H1 (cell line): Measurements from ENCODE around the gene TMPRSS13. TPM values are rescaled to one million over a fixed set of nuclear protein-coding genes. Genes with fewer than 3 reads are reported as not detected.

ENCODE experiments used
- CTCF ChIA-PET: fragments of 300-600 bp; sonication (Branson Sonifier 250); formaldehyde crosslinking; loops from one replicate; lab custom pipeline; 2021; ENCODE audit not compliant: partially characterized antibody; lab: Charles Lee
- POLR2A ChIA-PET: fragments of 300-600 bp; sonication (Branson Sonifier 250); formaldehyde crosslinking; loops from one replicate; lab custom pipeline; 2021; ENCODE audit warnings: inconsistent platforms; ENCODE audit not compliant: partially characterized antibody; lab: Charles Lee
- DNase-seq, 2 experiments: peaks; one replicate each; pipeline versions ENCODE4 v3.0.0 to v3.0.0-alpha.2; 2010 to 2022; ENCODE audit warnings: low spot score in 2 of 2, low read depth in 1 of 2, mixed read lengths in 1 of 2
- FAIRE-seq: peaks from 2 replicates; lab custom pipeline; 2011; peaks lifted over from hg19 to GRCh38; lab: Jason Lieb, UNC
- H2AFZ ChIP-seq: 2 replicates; pipeline ENCODE4 v1.8.1; 2012; ENCODE audit warnings: low read length, inconsistent platforms
- H2AK5ac ChIP-seq: 2 replicates; pipeline ENCODE4 v1.6.1; 2013; ENCODE audit warnings: low read depth, low read length
- H2BK120ac ChIP-seq: replicated peaks from 2 replicates; pipeline ENCODE3; 2013; ENCODE audit warnings: low read depth, low read length, inconsistent platforms
- H2BK12ac ChIP-seq: 2 replicates; pipeline ENCODE4 v1.6.1; 2013; ENCODE audit warnings: low read depth, low read length
- H2BK15ac ChIP-seq: 2 replicates; pipeline ENCODE4 v1.6.1; 2013; ENCODE audit warnings: low read length
- H2BK20ac ChIP-seq: 2 replicates; pipeline ENCODE4 v1.6.1; 2013; ENCODE audit warnings: low read length
- H2BK5ac ChIP-seq: 2 replicates; pipeline ENCODE4 v1.6.1; 2013; ENCODE audit warnings: low read depth, low read length
- H3K14ac ChIP-seq: 2 replicates; pipeline ENCODE4 v1.6.1; 2013; ENCODE audit warnings: inconsistent platforms; ENCODE audit not compliant: insufficient read length
- H3K18ac ChIP-seq: 2 replicates; pipeline ENCODE4 v1.6.1; 2013; ENCODE audit warnings: low read length; ENCODE audit errors: extremely low read depth
- H3K23ac ChIP-seq: 2 replicates; pipeline ENCODE4 v1.6.1; 2013; ENCODE audit warnings: inconsistent platforms; ENCODE audit not compliant: insufficient read length
- H3K23me2 ChIP-seq: 2 replicates; pipeline ENCODE4 v1.6.1; 2013; ENCODE audit warnings: low read depth, low read length
- H3K27ac ChIP-seq: 2 replicates; pipeline ENCODE4 v1.6.1; 2011; ENCODE audit warnings: low read depth, low read length, inconsistent platforms
- H3K27me3 ChIP-seq, 4 experiments: replicated peaks in 1 of 4; 1 replicate in 1 of 4; 2 replicates in 3 of 4; pipeline versions ENCODE4 v1.6.1 to v1.8.1; 2011 to 2013; ENCODE audit warnings: low read length in 3 of 4, mild to moderate bottlenecking in 3 of 4, inconsistent platforms in 2 of 4, mixed read lengths in 2 of 4, moderate library complexity in 1 of 4; ENCODE audit not compliant: control insufficient read depth in 3 of 4, insufficient read depth in 3 of 4; ENCODE audit errors: extremely low read depth in 1 of 4
- H3K36me3 ChIP-seq, 4 experiments: 2 replicates each; pipeline versions ENCODE4 v1.6.1 to v1.8.1; 2011 to 2013; ENCODE audit warnings: mild to moderate bottlenecking in 4 of 4, low read length in 3 of 4, moderate library complexity in 2 of 4, control low read depth in 1 of 4, inconsistent platforms in 1 of 4; ENCODE audit not compliant: insufficient read depth in 4 of 4, control insufficient read depth in 2 of 4
- H3K4ac ChIP-seq: replicated peaks from 2 replicates; pipeline ENCODE3; 2013; ENCODE audit warnings: low read length, low read depth, mixed read lengths, inconsistent platforms; ENCODE audit not compliant: insufficient read length
- H3K4me1 ChIP-seq, 4 experiments: replicated peaks in 1 of 4; 1 replicate in 1 of 4; 2 replicates in 3 of 4; pipeline versions ENCODE4 v1.6.1 to v1.8.1; 2011 to 2013; ENCODE audit warnings: low read length in 3 of 4, inconsistent platforms in 2 of 4, mixed read lengths in 1 of 4; ENCODE audit not compliant: insufficient read depth in 4 of 4, control insufficient read depth in 3 of 4
- H3K4me2 ChIP-seq, 2 experiments: 2 replicates each; pipeline versions ENCODE4 v1.6.1 to v1.8.1; 2011 to 2013; ENCODE audit warnings: low read depth in 2 of 2, low read length in 2 of 2, control low read depth in 1 of 2, inconsistent platforms in 1 of 2, mild to moderate bottlenecking in 1 of 2; ENCODE audit not compliant: insufficient read depth in 1 of 2
- H3K4me3 ChIP-seq, 4 experiments: fragments of 200-600, 300-600 bp in 1 of 4; sonication (generic), shearing (Covaris generic), sonication (Bioruptor Twin) in 1 of 4; 2 replicates each; pipeline versions ENCODE4 v1.5.1 to v1.8.1; 2011 to 2016; ENCODE audit warnings: low read length in 4 of 4, low read depth in 3 of 4, control low read depth in 2 of 4, inconsistent platforms in 2 of 4, mild to moderate bottlenecking in 2 of 4, mixed read lengths in 1 of 4, moderate library complexity in 1 of 4; ENCODE audit not compliant: insufficient read depth in 2 of 4; ENCODE audit errors: extremely low read depth in 1 of 4
- H3K56ac ChIP-seq: replicated peaks from 2 replicates; pipeline ENCODE3; 2013; ENCODE audit warnings: low read depth, mild to moderate bottlenecking, mixed read lengths, low read length, inconsistent platforms; ENCODE audit not compliant: insufficient read length
- H3K79me1 ChIP-seq: 2 replicates; pipeline ENCODE4 v1.6.1; 2013; ENCODE audit warnings: low read depth, low read length, control low read depth
- H3K79me2 ChIP-seq, 2 experiments: 2 replicates each; pipeline versions ENCODE4 v1.6.1 to v1.8.1; 2012 to 2013; ENCODE audit warnings: low read length in 2 of 2, mild to moderate bottlenecking in 2 of 2, inconsistent platforms in 1 of 2; ENCODE audit not compliant: insufficient read depth in 2 of 2, control insufficient read depth in 1 of 2
- H3K9ac ChIP-seq, 4 experiments: replicated peaks in 1 of 4; 1 replicate in 1 of 4; 2 replicates in 3 of 4; pipeline versions ENCODE4 v1.6.1 to v1.8.1; 2011 to 2013; ENCODE audit warnings: low read depth in 3 of 4, low read length in 3 of 4, control low read depth in 2 of 4, mild to moderate bottlenecking in 2 of 4, moderate library complexity in 2 of 4, inconsistent platforms in 1 of 4; ENCODE audit errors: extremely low read depth in 1 of 4
- H3K9me3 ChIP-seq, 2 experiments: 2 replicates each; pipeline versions ENCODE4 v1.6.1 to v1.8.1; 2012 to 2013; ENCODE audit warnings: mild to moderate bottlenecking in 2 of 2, moderate library complexity in 2 of 2, control low read depth in 1 of 2, inconsistent platforms in 1 of 2, low read depth in 1 of 2, low read length in 1 of 2, mixed read lengths in 1 of 2; ENCODE audit not compliant: insufficient read depth in 2 of 2
- H4K20me1 ChIP-seq, 2 experiments: replicated peaks in 1 of 2; 2 replicates each; pipeline versions ENCODE3 to v1.8.1; 2011 to 2013; ENCODE audit warnings: inconsistent platforms in 2 of 2, low read length in 2 of 2, mild to moderate bottlenecking in 1 of 2; ENCODE audit not compliant: insufficient read depth in 2 of 2, control insufficient read depth in 1 of 2
- H4K5ac ChIP-seq: 2 replicates; pipeline ENCODE4 v1.6.1; 2013; ENCODE audit warnings: low read length, low read depth, mixed read lengths, inconsistent platforms; ENCODE audit not compliant: insufficient read length
- H4K8ac ChIP-seq: 2 replicates; pipeline ENCODE4 v1.8.0; 2013; ENCODE audit warnings: mild to moderate bottlenecking, moderate library complexity, low read length, inconsistent platforms; ENCODE audit not compliant: insufficient read depth; ENCODE audit errors: extremely low read depth
- H4K91ac ChIP-seq: replicated peaks from 2 replicates; pipeline ENCODE3; 2013; ENCODE audit warnings: low read length, mixed read lengths, inconsistent platforms; ENCODE audit not compliant: insufficient read length
- ATF2 ChIP-seq: IDR thresholded peaks from 2 replicates; pipeline ENCODE4 v1.6.1; 2012; ENCODE audit warnings: low read length, inconsistent platforms
- CBX5 ChIP-seq: fragments of 300-800, 300-1000 bp; sonication (generic); IDR thresholded peaks from 2 replicates; pipeline ENCODE4 v1.7.1; 2016; ENCODE audit warnings: antibody characterized with exemption, low read length, low read depth
- CBX8 ChIP-seq: fragments of 300-800, 300-1000 bp; sonication (generic); IDR thresholded peaks from 2 replicates; pipeline ENCODE4 v1.7.1; 2016; ENCODE audit warnings: low read depth, low read length, borderline replicate concordance
- E2F6 ChIP-seq: IDR thresholded peaks from 2 replicates; pipeline ENCODE4 v1.6.1; 2012; ENCODE audit warnings: inconsistent platforms
- GTF2F1 ChIP-seq: IDR thresholded peaks from 2 replicates; pipeline ENCODE4 v1.6.1; 2012; ENCODE audit warnings: low read depth, low read length, improper control_type of control experiment, borderline replicate concordance
- KDM5A ChIP-seq: fragments of 200-600 bp; IDR thresholded peaks from 2 replicates; pipeline ENCODE4 v1.7.1; 2012; ENCODE audit warnings: mild to moderate bottlenecking, low read length, inconsistent platforms, mixed read lengths
- MAFK ChIP-seq: IDR thresholded peaks from 2 replicates; pipeline ENCODE4 v1.6.1; 2012; ENCODE audit warnings: low read depth, mild to moderate bottlenecking, improper control_type of control experiment, low read length
- POLR2AphosphoS5 ChIP-seq: IDR thresholded peaks from 2 replicates; pipeline ENCODE4 v1.6.1; 2011; ENCODE audit warnings: low read depth, low read length
- RAD21 ChIP-seq, 2 experiments: IDR thresholded peaks in 1 of 2; conservative IDR thresholded peaks in 1 of 2; 2 replicates each; pipeline ENCODE4 v1.6.1; 2011; ENCODE audit warnings: low read depth in 2 of 2, low read length in 2 of 2, improper control_type of control experiment in 1 of 2, inconsistent platforms in 1 of 2, mild to moderate bottlenecking in 1 of 2, moderate library complexity in 1 of 2
- SP4 ChIP-seq: IDR thresholded peaks from 2 replicates; pipeline ENCODE4 v1.6.1; 2012; ENCODE audit warnings: low read length, inconsistent platforms
- TAF7 ChIP-seq: optimal IDR thresholded peaks from 2 replicates; pipeline ENCODE3; 2011; ENCODE audit warnings: low read depth, mild to moderate bottlenecking, inconsistent platforms, low read length, moderate library complexity, borderline replicate concordance
- WGBS, 2 experiments: shearing (Covaris generic) in 1 of 2; methylation state at CpG; one replicate each; pipeline versions ENCODE4 v1.1.6 to v1.1.7; 2013 to 2015; ENCODE audit warnings: low lambda C conversion rate in 2 of 2, mixed read lengths in 2 of 2, inconsistent platforms in 1 of 2, low coverage in 1 of 2, missing lambda C conversion rate in 1 of 2; ENCODE audit not compliant: insufficient replicate concordance in 2 of 2, insufficient coverage in 1 of 2, insufficient read length in 1 of 2; ENCODE audit errors: extremely low coverage in 1 of 2, missing lambda C conversion rate in 1 of 2; 5-methylcytosine and 5-hydroxymethylcytosine counted together
- polyA plus RNA-seq, 7 experiments: library from polyadenylated mRNA; depleted of rRNA in 3 of 7; stranded (reverse) in 5 of 7; unstranded in 2 of 7; fragments of >200 nt in 5 of 7; fragments of 200-250 nt in 2 of 7; gene quantifications; 1 replicate in 5 of 7; 2 replicates in 1 of 7; 4 replicates in 1 of 7; pipeline versions ENCODE4 v1.2.1 to v1.2.3, GENCODE V29; 2011 to 2013; ENCODE audit warnings: missing spikeins in 2 of 7, mixed read lengths in 2 of 7
- total RNA-seq: library from RNA; stranded (reverse); fragmentation: NEBNext Ultra II Directional; extraction: Animal tissue kit (Norgen Biotek cat#: 25700); gene quantifications from 2 replicates; pipeline ENCODE4 v1.2.1, GENCODE V29; 2021

The TMPRSS13 gene
- total and polyA plus RNA-seq, 2 of the 8 experiments (the other 6 are each of a cell fraction or from before 2014, with no cell fraction given), result 0.61 to 0.79 TPM

GRCh38 chr11:117932426-117932825, 3.2 kb upstream of the TMPRSS13 start:
- Histone ChIP-seq H4K5ac (no peak overlapping the region), H3K56ac (no peak overlapping the region), H3K27me3 (no peaks in the 10 kb centered on the region; a peak in 1 of 7 replicates), H3K18ac (no peak overlapping the region; the same call in 1 of the 2 replicates), H4K20me1 (no peaks in the 10 kb centered on the region), H4K8ac (no peak overlapping the region; the same call in 1 of the 2 replicates), H2BK5ac (no peak overlapping the region), H3K23ac (no peak overlapping the region), H2BK20ac (no peak overlapping the region), H3K4me3 (no peak overlapping the region), H3K36me3 (no peaks in the 10 kb centered on the region), H2BK12ac (0 out of 2 replicates have a peak overlapping the region, but pooled peaks have one; percentile 9), H2AK5ac (no peak overlapping the region), H2BK15ac (0 out of 2 replicates have a peak overlapping the region, but pooled peaks have one; percentile 46), H3K4ac (no peak overlapping the region), H3K79me2 (no peaks in the 10 kb centered on the region), H3K27ac (no peak overlapping the region), H3K9ac (no peak overlapping the region), H3K14ac (no peak overlapping the region), H3K23me2 (peaks cover 2% of the 10 kb centered on the region; the same call in 1 of the 2 replicates), H3K9me3 (no peaks in the 10 kb centered on the region), H2BK120ac (no peak overlapping the region), H3K4me1 (peaks cover 0 to 10% (median 5%) of the 10 kb centered on the region in 4 experiments; a peak in 6 of 7 replicates), H4K91ac (no peak overlapping the region), H2AFZ (no peak overlapping the region), H3K4me2 (no peak overlapping the region), H3K79me1 (no peaks in the 10 kb centered on the region)
- CTCF ChIA-PET, result interaction anchor here (0.6 to 11.7 kb wide), 13 partner anchors 9 to 243 kb away, joined by 3 to 173 read pairs (median 4); no protein-coding TSS in a partner anchor
- WGBS, 2 experiments, result 77% methylated on average over 6 of the region's 6 CpGs; no CpG with 5 or more reads in 1 of the 2 experiments
- no peak for DNase-seq
- POLR2A ChIA-PET, result interaction anchor here (1.2 kb wide), 2 partner anchors 7 to 17 kb away, joined by 3 read pairs; no protein-coding TSS in a partner anchor
- FAIRE-seq, result no peak
- no peak for TF ChIP-seq KDM5A
- TF ChIP-seq GTF2F1, result no peak
- TF ChIP-seq CBX8, result no peak
- TF ChIP-seq ATF2, result no peak
- no peak for TF ChIP-seq RAD21 (IDR thresholded peaks at IDR 0.05 in 1 of 2, conservative IDR thresholded peaks at IDR 0.05 in 1 of 2; ENCODE audit: low read depth in 2 of 2, low read length in 2 of 2)
- TF ChIP-seq POLR2AphosphoS5, result no peak
- no peak for TF ChIP-seq TAF7
- no peak for TF ChIP-seq CBX5
- no peak for TF ChIP-seq SP4
- no peak for TF ChIP-seq MAFK
- TF ChIP-seq E2F6, result no peak
